ENCODE measurements around the gene NTN1.

Gene NTN1

GRCh38 chr17:9287306-9287705, 266.0 kb downstream of the NTN1 start:
- no peak for DNase-seq

GRCh38 chr17:9290226-9290613, 268.9 kb downstream of the NTN1 start:
- DNase-seq, result no peak

- DNase-seq, result no peak
These were observed 270.7 kb downstream of the NTN1 start for GRCh38 chr17:9291912-9292560.

GRCh38 chr17:9292561-9292941, 271.2 kb downstream of the NTN1 start:
- DNase-seq, result no peak

Measured in fibroblast of skin of right quadriceps (primary cell).